ENCODE results near the gene LHFPL6.

LHFPL6 gene

GRCh38 chr13:39306639-39307589 lies 296.1 kb downstream of the LHFPL6 start:
- DNase-seq (ENCODE audit: low spot score) = no peak

- DNase-seq (ENCODE audit: low spot score) = no peak
These were observed 300.2 kb downstream of the LHFPL6 start for GRCh38 chr13:39302820-39303219.

DNA sequence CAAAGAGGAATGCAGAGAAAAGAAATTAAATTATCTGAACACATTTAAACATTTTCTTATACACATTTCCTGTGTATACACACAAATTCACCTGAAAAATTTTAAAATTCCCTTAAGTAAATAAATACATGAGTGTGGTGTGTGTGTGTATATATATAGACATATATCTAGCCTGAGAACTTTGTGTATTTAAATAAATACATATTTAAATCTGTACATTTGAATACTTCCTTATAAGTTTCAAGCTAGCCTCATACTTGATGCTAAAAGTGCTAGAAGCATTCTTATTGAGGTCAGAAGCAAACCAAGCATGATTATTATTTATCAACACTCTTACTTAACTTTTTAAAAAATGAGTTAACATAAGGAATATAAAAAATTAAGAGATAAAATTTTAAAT lies 304.0 kb downstream of the LHFPL6 start:
- DNase-seq (ENCODE audit: low spot score) = no peak

DNA sequence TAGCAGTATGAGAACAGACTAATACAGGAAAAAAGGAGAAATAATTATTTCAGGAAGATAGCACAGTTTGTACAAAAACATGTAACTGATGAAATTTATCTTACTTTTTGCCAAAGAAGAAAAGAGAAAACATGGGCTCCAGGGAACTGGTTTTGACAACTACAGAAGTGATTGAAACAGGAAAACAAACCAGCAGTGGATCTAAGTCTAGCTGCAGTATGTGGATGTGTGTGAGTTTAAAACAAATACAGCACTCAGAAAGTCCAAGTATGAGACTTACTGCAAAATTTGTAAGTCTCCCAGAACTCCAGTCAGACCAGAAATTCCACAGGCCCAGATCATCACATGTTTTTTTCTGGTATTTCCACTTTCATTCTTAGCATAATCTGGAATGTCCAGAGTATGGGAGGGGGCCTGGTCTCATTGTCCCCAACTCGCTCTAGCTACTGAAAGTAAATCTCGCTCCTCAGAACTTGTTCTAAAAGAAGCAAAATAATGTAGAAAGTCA lies 305.3 kb downstream of the LHFPL6 start:
- DNase-seq (ENCODE audit: low spot score) = no peak

GRCh38 chr13:39297023-39297422 lies 306.0 kb downstream of the LHFPL6 start:
- no peak for DNase-seq (ENCODE audit: low spot score)

- DNase-seq (ENCODE audit: low spot score) = no peak
These were observed 306.8 kb downstream of the LHFPL6 start for GRCh38 chr13:39296193-39296592.
